GM23338 (cell line): ENCODE results near the gene GJB4.

Experiments used
- CTCF ChIP-seq, 2 experiments: fragments of 200-600 bp in 1 of 2; sonication (generic) in 1 of 2; conservative IDR thresholded peaks; 2 replicates each; pipeline versions ENCODE4 v1.5.1 to v1.6.1; 2016 to 2017; ENCODE audit warnings: antibody characterized with exemption in 2 of 2, low read depth in 2 of 2, mild to moderate bottlenecking in 2 of 2, moderate library complexity in 1 of 2
- EZH2 ChIP-seq: fragments of 200-600 bp; sonication (generic); IDR thresholded peaks from one replicate; pipeline ENCODE4 v1.8.0; 2017; ENCODE audit warnings: antibody characterized with exemption, mild to moderate bottlenecking, low read depth; ENCODE audit not compliant: unreplicated experiment
- EZH2phosphoT487 ChIP-seq: fragments of 200-600 bp; sonication (generic); IDR thresholded peaks from one replicate; pipeline ENCODE4 v1.8.1; 2018; ENCODE audit warnings: antibody characterized with exemption; ENCODE audit not compliant: unreplicated experiment
- POLR2AphosphoS5 ChIP-seq: IDR thresholded peaks from 2 replicates; pipeline ENCODE4 v1.6.1; 2016; ENCODE audit warnings: antibody characterized with exemption, low read depth
- REST ChIP-seq: IDR thresholded peaks from one replicate; pipeline ENCODE4 v1.6.1; 2018; ENCODE audit warnings: antibody characterized with exemption; ENCODE audit not compliant: unreplicated experiment

- TF ChIP-seq POLR2AphosphoS5 = no peak
- TF ChIP-seq CTCF (conservative IDR thresholded peaks at IDR 0.05; ENCODE audit: low read depth in 2 of 2) = peak; percentile 70 to 95
- TF ChIP-seq EZH2 = no peak
- TF ChIP-seq EZH2phosphoT487 = no peak
- TF ChIP-seq REST = no peak
Observed at GRCh38 chr1:34786521-34787325, 27.2 kb downstream of the GJB4 start.
